ENCODE results near the gene MID2.
"Not testable (repeated sequence)": the region's sequence is repeated elsewhere in the genome, so short reads cannot be mapped to it uniquely, and the experiment has no call there.

The MID2 gene

GRCh38 chrX:107825698-107826237 is at the start of gene MID2:
Gene MID2 (plus strand): TSS chrX:107825866. CDS start chrX:107826427, 561 bp downstream.
- DNase-seq: peak; percentile 48

GRCh38 chrX:107776649-107777535 is 48.8 kb upstream of the MID2 start:
- peak; percentile 87 for DNase-seq

GRCh38 chrX:107777536-107777832 is 48.2 kb upstream of the MID2 start, which contains the start of gene NCBP2L:
Gene NCBP2L (plus strand): TSS chrX:107777733. CDS start chrX:107794221, 16,488 bp downstream.
- DNase-seq: no peak

- DNase-seq: no peak
Measured at GRCh38 chrX:107780525-107780924, 45.1 kb upstream of the MID2 start.

- DNase-seq: no peak
Measured at GRCh38 chrX:107787827-107788226, 37.8 kb upstream of the MID2 start.

GRCh38 chrX:107804427-107804826 is 21.2 kb upstream of the MID2 start:
- no peak for DNase-seq

GRCh38 chrX:107805179-107805578 is 20.5 kb upstream of the MID2 start:
- DNase-seq: no peak

GRCh38 chrX:107810053-107810452 is 15.6 kb upstream of the MID2 start:
- DNase-seq: not testable (repeated sequence)

GRCh38 chrX:107818900-107819521 is 6.7 kb upstream of the MID2 start:
- DNase-seq: no peak

GRCh38 chrX:107823042-107823441 is 2.6 kb upstream of the MID2 start:
- no peak for DNase-seq

- no peak for DNase-seq
Measured at GRCh38 chrX:107823456-107823855, 2.2 kb upstream of the MID2 start.

GRCh38 chrX:107826238-107827029 is 768 bp downstream of the MID2 start:
- DNase-seq: peak; percentile 6

GRCh38 chrX:107827030-107827831 is 1.6 kb downstream of the MID2 start:
- DNase-seq: no peak

- no peak for DNase-seq
Measured at GRCh38 chrX:107827852-107828251, 2.2 kb downstream of the MID2 start.

- no peak for DNase-seq
Measured at GRCh38 chrX:107829878-107830277, 4.2 kb downstream of the MID2 start.

- DNase-seq: no peak
Measured at GRCh38 chrX:107831071-107831730, 5.5 kb downstream of the MID2 start.

GRCh38 chrX:107834275-107835201 is 8.9 kb downstream of the MID2 start:
- DNase-seq: no peak

GRCh38 chrX:107836958-107837357 is 11.3 kb downstream of the MID2 start:
- no peak for DNase-seq

- no peak for DNase-seq
Measured at GRCh38 chrX:107840971-107841370, 15.3 kb downstream of the MID2 start.

GRCh38 chrX:107842715-107843400 is 17.2 kb downstream of the MID2 start:
- no peak for DNase-seq

All from CD4-positive, alpha-beta T cell treated with Interleukin-10 for 1 hour (primary cell).